HuH-7 (cell line): ENCODE measurements around the gene MDM2.
"Not testable (repeated sequence)": the region's sequence is repeated elsewhere in the genome, so short reads cannot be mapped to it uniquely, and the experiment has no call there.

Experiments
- DNase-seq: peaks from one replicate; pipeline ENCODE4 v3.0.0; 2011; ENCODE audit warnings: low spot score

MDM2 gene

GRCh38 chr12:68805592-68806120, 2.3 kb upstream of the MDM2 start:
- no peak for DNase-seq

DNA sequence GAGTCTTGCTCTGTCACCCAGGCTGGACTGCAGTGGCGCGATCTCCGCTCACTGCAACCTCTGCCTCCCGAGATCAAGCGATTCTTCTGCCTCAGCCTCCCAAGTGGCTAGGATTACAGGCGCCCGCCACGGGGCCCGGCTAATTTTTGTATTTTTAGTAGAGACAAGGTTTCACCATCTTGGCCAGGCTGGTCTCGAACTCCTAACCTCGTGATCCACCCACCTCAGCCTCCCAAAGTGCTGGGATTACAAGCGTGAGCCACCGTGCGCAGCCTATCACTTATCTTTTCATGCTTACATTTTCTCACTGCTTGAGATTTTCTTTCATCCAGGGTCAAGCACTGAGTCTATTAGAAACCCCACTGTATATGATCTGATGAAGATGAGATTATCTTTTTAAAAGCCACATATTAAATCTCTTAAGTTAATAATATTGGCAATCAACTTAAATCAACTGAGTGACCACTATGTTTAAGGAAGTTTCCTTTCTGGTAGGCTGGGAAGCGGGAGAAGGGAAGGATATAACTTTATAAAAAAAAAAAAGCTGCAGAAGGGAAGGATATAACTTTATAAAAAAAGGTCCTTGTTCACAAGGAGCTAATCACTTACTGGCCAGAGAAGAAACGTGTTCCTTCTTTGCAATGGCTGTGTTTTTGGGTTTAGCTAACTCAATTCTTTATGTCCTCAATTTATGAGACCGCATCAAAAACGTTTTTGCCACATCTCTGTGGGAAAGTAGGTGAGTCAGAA, 1.3 kb upstream of the MDM2 start:
- DNase-seq = no peak

DNA sequence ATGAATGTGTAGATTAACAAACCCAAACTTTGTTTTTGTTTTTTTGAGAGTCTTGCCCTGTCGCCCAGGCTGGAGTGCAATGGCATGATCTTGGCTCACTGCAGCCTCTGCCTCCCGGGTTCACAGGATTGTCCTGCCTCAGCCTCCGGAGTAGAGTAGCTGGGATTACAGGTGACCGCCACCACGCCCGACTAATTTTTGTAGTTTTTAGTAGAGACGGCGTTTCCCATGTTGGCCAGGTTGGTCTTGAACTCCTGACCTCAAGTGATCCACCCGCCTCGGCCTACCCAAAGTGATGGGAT, 752 bp upstream of the MDM2 start:
- DNase-seq = not testable (repeated sequence)

DNA sequence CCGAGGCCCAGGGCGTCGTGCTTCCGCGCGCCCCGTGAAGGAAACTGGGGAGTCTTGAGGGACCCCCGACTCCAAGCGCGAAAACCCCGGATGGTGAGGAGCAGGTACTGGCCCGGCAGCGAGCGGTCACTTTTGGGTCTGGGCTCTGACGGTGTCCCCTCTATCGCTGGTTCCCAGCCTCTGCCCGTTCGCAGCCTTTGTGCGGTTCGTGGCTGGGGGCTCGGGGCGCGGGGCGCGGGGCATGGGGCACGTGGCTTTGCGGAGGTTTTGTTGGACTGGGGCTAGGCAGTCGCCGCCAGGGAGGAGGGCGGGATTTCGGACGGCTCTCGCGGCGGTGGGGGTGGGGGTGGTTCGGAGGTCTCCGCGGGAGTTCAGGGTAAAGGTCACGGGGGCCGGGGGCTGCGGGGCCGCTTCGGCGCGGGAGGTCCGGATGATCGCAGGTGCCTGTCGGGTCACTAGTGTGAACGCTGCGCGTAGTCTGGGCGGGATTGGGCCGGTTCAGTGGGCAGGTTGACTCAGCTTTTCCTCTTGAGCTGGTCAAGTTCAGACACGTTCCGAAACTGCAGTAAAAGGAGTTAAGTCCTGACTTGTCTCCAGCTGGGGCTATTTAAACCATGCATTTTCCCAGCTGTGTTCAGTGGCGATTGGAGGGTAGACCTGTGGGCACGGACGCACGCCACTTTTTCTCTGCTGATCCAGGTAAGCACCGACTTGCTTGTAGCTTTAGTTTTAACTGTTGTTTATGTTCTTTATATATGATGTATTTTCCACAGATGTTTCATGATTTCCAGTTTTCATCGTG, 612 bp downstream of the MDM2 start:
- DNase-seq = peak; percentile 67

DNA sequence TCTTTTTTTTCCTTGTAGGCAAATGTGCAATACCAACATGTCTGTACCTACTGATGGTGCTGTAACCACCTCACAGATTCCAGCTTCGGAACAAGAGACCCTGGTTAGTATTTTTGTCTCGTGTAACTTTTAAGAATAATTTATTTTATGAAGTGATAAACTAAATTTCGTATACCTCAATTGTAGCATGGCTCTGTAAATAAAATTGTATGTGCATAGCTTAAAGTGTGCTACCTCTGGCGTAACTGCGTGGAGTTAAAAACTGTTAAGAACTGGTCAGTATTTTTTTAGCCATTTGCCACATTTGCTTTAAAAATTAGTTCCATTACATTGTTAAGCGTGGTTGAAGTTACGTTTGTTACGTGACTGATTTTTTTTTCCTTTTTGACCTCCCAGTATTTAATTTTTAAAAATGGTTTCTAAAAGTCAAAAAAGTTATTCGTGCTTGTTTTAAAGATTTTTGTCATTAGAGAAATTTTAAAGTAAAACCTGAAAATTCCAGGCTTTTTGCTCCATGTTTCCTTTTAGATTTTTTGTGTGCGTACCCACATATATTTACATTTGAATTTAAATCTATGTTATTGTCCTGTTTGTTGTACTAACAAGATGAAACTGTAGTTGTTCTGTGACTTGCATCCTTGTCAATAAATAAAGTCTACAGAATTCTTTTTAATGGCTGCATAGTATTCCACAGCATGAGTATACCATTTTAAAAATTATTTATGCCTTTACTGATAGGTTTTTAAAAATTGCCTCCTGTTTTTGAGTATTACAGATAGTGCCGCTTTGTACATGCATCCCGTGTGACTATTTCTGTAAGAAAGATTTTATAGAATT, 1.4 kb downstream of the MDM2 start:
- no peak for DNase-seq

DNA sequence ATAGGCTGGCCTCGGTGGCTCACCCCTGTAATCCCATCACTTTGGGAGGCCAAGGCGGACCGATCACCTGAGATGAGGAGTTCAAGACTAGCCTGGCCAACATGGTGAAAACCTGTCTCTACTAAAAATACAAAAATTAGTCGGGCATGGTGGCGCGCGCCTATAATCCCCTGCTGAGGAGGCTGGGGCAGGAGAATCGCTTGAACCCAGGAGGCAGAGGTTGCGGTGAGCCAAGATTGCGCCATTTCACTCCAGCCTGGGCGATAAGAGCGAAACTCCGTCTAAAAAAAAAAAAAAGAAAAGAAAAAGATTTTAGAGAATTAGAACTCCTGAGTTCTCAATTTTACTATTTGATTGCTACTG, 2.0 kb downstream of the MDM2 start:
- not testable (repeated sequence) for DNase-seq

GRCh38 chr12:68811573-68811972, 3.6 kb downstream of the MDM2 start:
- not testable (repeated sequence) for DNase-seq

- DNase-seq = no peak
These were observed 4.7 kb downstream of the MDM2 start for GRCh38 chr12:68812553-68813241.

GRCh38 chr12:68813242-68813593, 5.2 kb downstream of the MDM2 start:
- DNase-seq = no peak

- DNase-seq = no peak
These were observed 6.7 kb downstream of the MDM2 start for GRCh38 chr12:68814490-68815231.

DNA sequence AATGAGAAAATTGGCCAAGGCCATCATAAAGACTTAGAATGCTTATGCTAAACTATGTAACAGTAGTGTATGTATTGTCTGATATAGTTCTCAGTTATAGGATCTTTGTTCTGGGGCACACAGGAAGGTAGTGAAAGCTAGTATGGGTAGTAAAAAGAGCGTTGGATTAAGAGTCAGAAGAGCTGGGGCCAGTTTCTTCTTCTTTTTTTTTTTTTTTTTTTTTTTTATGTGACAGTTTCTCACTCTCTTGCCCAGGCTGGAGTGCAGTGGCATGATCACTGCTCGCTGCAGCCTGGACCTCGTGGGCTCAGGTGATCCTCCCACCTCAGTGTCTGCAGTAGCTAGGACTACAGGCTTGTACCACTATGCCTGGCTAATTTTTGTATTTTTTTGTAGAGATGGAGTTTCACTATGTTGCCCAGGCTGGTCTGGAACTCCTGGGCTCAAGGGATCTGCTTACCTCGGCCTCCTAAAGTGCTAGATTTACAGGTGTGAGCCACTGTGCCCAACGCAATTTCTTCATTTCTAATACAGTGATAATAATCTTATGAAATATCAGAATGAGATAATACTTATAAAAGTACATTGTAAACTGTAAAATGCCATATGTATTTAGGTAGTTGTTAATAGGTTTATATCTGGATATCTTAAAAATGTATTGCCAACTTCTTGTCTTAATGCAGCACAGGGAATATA, 7.4 kb downstream of the MDM2 start:
- DNase-seq = no peak

DNA sequence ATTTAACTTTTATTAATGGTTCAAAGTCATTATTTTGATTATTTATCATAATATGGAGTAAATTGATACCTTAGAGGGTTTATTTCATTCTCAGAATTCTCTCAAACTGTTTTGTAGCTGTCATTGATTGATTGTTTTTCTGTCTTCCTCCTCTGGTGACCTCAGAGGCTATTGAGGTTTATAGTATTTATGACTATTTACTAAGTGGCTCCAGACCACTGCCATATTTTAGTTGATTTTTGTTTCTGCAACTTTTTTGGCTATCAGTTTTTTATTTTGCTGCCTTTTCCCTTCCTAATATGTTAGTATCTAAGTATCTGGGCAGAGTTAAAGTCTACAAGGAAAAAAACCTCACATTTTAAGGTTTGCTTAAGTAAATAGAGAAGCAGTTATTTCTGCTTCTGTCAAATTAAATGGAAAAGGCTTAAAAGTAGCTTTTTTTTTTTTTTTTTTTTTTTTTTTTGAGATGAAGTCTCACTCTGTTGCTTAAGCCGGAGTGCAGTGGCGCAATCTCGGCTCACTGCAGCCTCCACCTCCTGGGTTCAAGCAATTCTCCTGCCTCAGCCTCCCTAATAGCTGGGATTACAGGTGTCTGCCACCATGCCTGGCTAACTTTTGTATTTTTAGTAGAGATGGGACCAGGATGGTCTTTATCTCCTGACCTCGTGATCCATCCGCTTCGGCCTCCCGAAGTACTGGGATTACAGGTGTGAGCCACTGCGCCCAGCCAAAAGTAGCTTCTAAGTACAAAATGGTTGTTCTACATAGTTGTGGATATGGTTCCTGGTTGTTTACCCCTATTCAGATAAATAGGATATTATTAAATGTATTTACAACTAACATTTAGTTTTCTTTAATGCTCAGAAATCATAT, 8.2 kb downstream of the MDM2 start:
- DNase-seq = no peak

GRCh38 chr12:68819481-68819880, 11.5 kb downstream of the MDM2 start:
- not testable (repeated sequence) for DNase-seq

- DNase-seq = no peak
These were observed 13.6 kb downstream of the MDM2 start for GRCh38 chr12:68821357-68822188.

- no peak for DNase-seq
These were observed 15.7 kb downstream of the MDM2 start for GRCh38 chr12:68823696-68824095.

GRCh38 chr12:68824131-68824530, 16.2 kb downstream of the MDM2 start:
- no peak for DNase-seq

GRCh38 chr12:68824597-68825250, 16.7 kb downstream of the MDM2 start:
- no peak for DNase-seq

GRCh38 chr12:68825569-68826217, 17.7 kb downstream of the MDM2 start:
- no peak for DNase-seq
